Dendritic cell treated with granulocyte-macrophage colony-stimulating factor and Interleukin-4, amounts not matched to agents 40 ng/mL and 50 ng/mL, for 4 days (primary cell): ENCODE results near the gene TPO.
"Not testable (repeated sequence)": the region's sequence is repeated elsewhere in the genome, so short reads cannot be mapped to it uniquely, and the experiment has no call there.

ENCODE experiments used
- H3K27ac Mint-ChIP-seq: one replicate; pipeline ENCODE4 v1.8.0; 2022; ENCODE audit warnings: mild to moderate bottlenecking, mixed read lengths
- H3K27me3 Mint-ChIP-seq: one replicate; pipeline ENCODE4 v1.8.0; 2022; ENCODE audit warnings: mild to moderate bottlenecking, mixed read lengths
- H3K36me3 Mint-ChIP-seq: one replicate; pipeline ENCODE4 v1.8.0; 2022; ENCODE audit warnings: low read depth, mixed read lengths
- H3K4me1 Mint-ChIP-seq: one replicate; pipeline ENCODE4 v1.8.0; 2022; ENCODE audit warnings: low read depth, mixed read lengths
- H3K4me3 Mint-ChIP-seq: one replicate; pipeline ENCODE4 v1.8.0; 2022; ENCODE audit warnings: mild to moderate bottlenecking, moderate library complexity, mixed read lengths
- H3K9me3 Mint-ChIP-seq: one replicate; pipeline ENCODE4 v1.8.0; 2022; ENCODE audit warnings: mixed read lengths
- intact Hi-C: fragments of 100-400 bp; cut with micrococcal nuclease; formaldehyde crosslinking; loops from one replicate; pipeline ENCODE4 v1.15.0; 2022

TPO gene

GRCh38 chr2:1552611-1553010, 139.3 kb downstream of the TPO start:
- Mint-ChIP-seq H3K27ac (no peak overlapping the region), H3K36me3 (no peaks in the 10 kb centered on the region), H3K27me3 (peaks cover 11% of the 10 kb centered on the region), H3K4me1 (no peaks in the 10 kb centered on the region), H3K9me3 (no peaks in the 10 kb centered on the region), H3K4me3 (no peak overlapping the region)
- intact Hi-C loops = no loop called here

- Mint-ChIP-seq H3K27ac (no peak overlapping the region), H3K27me3 (peaks cover 11% of the 10 kb centered on the region), H3K4me1 (no peaks in the 10 kb centered on the region), H3K4me3 (no peak overlapping the region), H3K36me3 (no peaks in the 10 kb centered on the region), H3K9me3 (no peaks in the 10 kb centered on the region)
- intact Hi-C loops = no loop called here
Observed at GRCh38 chr2:1553671-1554295, 140.5 kb downstream of the TPO start.

- intact Hi-C loops = no loop called here
- no peaks in the 10 kb centered on the region for H3K4me1 Mint-ChIP-seq
- H3K9me3 Mint-ChIP-seq = no peaks in the 10 kb centered on the region
- no peak overlapping the region for H3K4me3 Mint-ChIP-seq
- H3K27me3 Mint-ChIP-seq = no peaks in the 10 kb centered on the region
- H3K36me3 Mint-ChIP-seq = no peaks in the 10 kb centered on the region
- no peak overlapping the region for H3K27ac Mint-ChIP-seq
Observed at GRCh38 chr2:1556286-1556685, 143.0 kb downstream of the TPO start.

- Mint-ChIP-seq H3K27ac (no peak overlapping the region), H3K4me1 (no peaks in the 10 kb centered on the region), H3K27me3 (no peaks in the 10 kb centered on the region), H3K4me3 (no peak overlapping the region), H3K9me3 (no peaks in the 10 kb centered on the region), H3K36me3 (no peaks in the 10 kb centered on the region)
- intact Hi-C loops = no loop called here
Observed at GRCh38 chr2:1556776-1557466, 143.7 kb downstream of the TPO start.

- no peaks in the 10 kb centered on the region for H3K4me1 Mint-ChIP-seq
- H3K27me3 Mint-ChIP-seq = no peaks in the 10 kb centered on the region
- H3K36me3 Mint-ChIP-seq = no peaks in the 10 kb centered on the region
- no peak overlapping the region for H3K4me3 Mint-ChIP-seq
- no peaks in the 10 kb centered on the region for H3K9me3 Mint-ChIP-seq
- no peak overlapping the region for H3K27ac Mint-ChIP-seq
- intact Hi-C loops = no loop called here
Observed at GRCh38 chr2:1557467-1557820, 144.2 kb downstream of the TPO start.

GRCh38 chr2:1559589-1560175, 146.4 kb downstream of the TPO start:
- intact Hi-C loops = no loop called here
- no peaks in the 10 kb centered on the region for H3K36me3 Mint-ChIP-seq
- no peaks in the 10 kb centered on the region for H3K9me3 Mint-ChIP-seq
- no peak overlapping the region for H3K27ac Mint-ChIP-seq
- H3K4me1 Mint-ChIP-seq = no peaks in the 10 kb centered on the region
- H3K4me3 Mint-ChIP-seq = no peak overlapping the region
- H3K27me3 Mint-ChIP-seq = no peaks in the 10 kb centered on the region

GRCh38 chr2:1561259-1561658, 148.0 kb downstream of the TPO start:
- H3K4me1 Mint-ChIP-seq = no peaks in the 10 kb centered on the region
- H3K27me3 Mint-ChIP-seq = no peaks in the 10 kb centered on the region
- intact Hi-C loops = no loop called here
- no peaks in the 10 kb centered on the region for H3K36me3 Mint-ChIP-seq
- no peak overlapping the region for H3K4me3 Mint-ChIP-seq
- H3K27ac Mint-ChIP-seq = no peak overlapping the region
- H3K9me3 Mint-ChIP-seq = peaks cover 3% of the 10 kb centered on the region

- Mint-ChIP-seq H3K4me3 (no peak overlapping the region), H3K9me3 (peaks cover 10% of the 10 kb centered on the region), H3K27ac (no peak overlapping the region), H3K4me1 (no peaks in the 10 kb centered on the region), H3K36me3 (no peaks in the 10 kb centered on the region), H3K27me3 (no peaks in the 10 kb centered on the region)
- intact Hi-C loops = no loop called here
Observed at GRCh38 chr2:1561811-1562421, 148.7 kb downstream of the TPO start.

- no peak overlapping the region for H3K27ac Mint-ChIP-seq
- intact Hi-C loops = no loop called here
- no peaks in the 10 kb centered on the region for H3K27me3 Mint-ChIP-seq
Observed at GRCh38 chr2:1563084-1563857, 150.0 kb downstream of the TPO start.

GRCh38 chr2:1563943-1564891, 151.0 kb downstream of the TPO start:
- H3K9me3 Mint-ChIP-seq = peaks cover 23% of the 10 kb centered on the region
- H3K27me3 Mint-ChIP-seq = no peaks in the 10 kb centered on the region
- no peak overlapping the region for H3K27ac Mint-ChIP-seq
- H3K4me1 Mint-ChIP-seq = no peaks in the 10 kb centered on the region
- intact Hi-C loops = no loop called here
- H3K36me3 Mint-ChIP-seq = no peaks in the 10 kb centered on the region
- no peak overlapping the region for H3K4me3 Mint-ChIP-seq

More at GRCh38 chr2:1563084-1563857, 150.0 kb downstream of the TPO start:
- no peak overlapping the region for H3K4me3 Mint-ChIP-seq
- H3K4me1 Mint-ChIP-seq = no peaks in the 10 kb centered on the region
- H3K9me3 Mint-ChIP-seq = peaks cover 23% of the 10 kb centered on the region
- H3K36me3 Mint-ChIP-seq = no peaks in the 10 kb centered on the region

GRCh38 chr2:1567556-1568344, 154.5 kb downstream of the TPO start:
- Mint-ChIP-seq H3K9me3 (peaks cover 23% of the 10 kb centered on the region), H3K4me1 (no peaks in the 10 kb centered on the region), H3K36me3 (no peaks in the 10 kb centered on the region), H3K27ac (no peak overlapping the region), H3K27me3 (no peaks in the 10 kb centered on the region), H3K4me3 (no peak overlapping the region)
- intact Hi-C loops = no loop called here

- H3K36me3 Mint-ChIP-seq, H3K27me3 Mint-ChIP-seq, H3K4me1 Mint-ChIP-seq, H3K4me3 Mint-ChIP-seq, H3K27ac Mint-ChIP-seq, intact Hi-C loops: not testable (repeated sequence)
- H3K9me3 Mint-ChIP-seq = peaks cover 23% of the 10 kb centered on the region
Observed at GRCh38 chr2:1568345-1568668, 155.0 kb downstream of the TPO start.
